ENCODE results near the gene DDAH2.

Gene DDAH2

GRCh38 chr6:31717499-31718222 is 11.4 kb downstream of the DDAH2 start:
- H3K36me3 ChIP-seq (ENCODE audit: insufficient read depth, insufficient read length, low read length) = no peaks in the 10 kb centered on the region
- no peak overlapping the region for H3K4me3 ChIP-seq (ENCODE audit: insufficient read length, low read depth)
- TF ChIP-seq SUZ12 (IDR thresholded peaks at IDR 0.05; ENCODE audit: extremely low read depth, insufficient read depth, insufficient read length) (no peak), ZNF274 (IDR thresholded peaks at IDR 0.05; ENCODE audit: low read depth, low read length) (no peak), YY1 (IDR thresholded peaks at IDR 0.05; ENCODE audit: insufficient read depth, insufficient read length) (no peak)
- DNase-seq (ENCODE audit: low read depth, low spot score) = no peak
- H3K4me1 ChIP-seq (ENCODE audit: insufficient read depth, insufficient read length) = peaks cover 6% of the 10 kb centered on the region
- H3K9me3 ChIP-seq (ENCODE audit: insufficient read depth, low read length) = no peaks in the 10 kb centered on the region
- no peaks in the 10 kb centered on the region for H3K27me3 ChIP-seq (ENCODE audit: insufficient read depth, insufficient read length)
- H3K9ac ChIP-seq (ENCODE audit: insufficient read length, low read depth) = no peak overlapping the region

DNA sequence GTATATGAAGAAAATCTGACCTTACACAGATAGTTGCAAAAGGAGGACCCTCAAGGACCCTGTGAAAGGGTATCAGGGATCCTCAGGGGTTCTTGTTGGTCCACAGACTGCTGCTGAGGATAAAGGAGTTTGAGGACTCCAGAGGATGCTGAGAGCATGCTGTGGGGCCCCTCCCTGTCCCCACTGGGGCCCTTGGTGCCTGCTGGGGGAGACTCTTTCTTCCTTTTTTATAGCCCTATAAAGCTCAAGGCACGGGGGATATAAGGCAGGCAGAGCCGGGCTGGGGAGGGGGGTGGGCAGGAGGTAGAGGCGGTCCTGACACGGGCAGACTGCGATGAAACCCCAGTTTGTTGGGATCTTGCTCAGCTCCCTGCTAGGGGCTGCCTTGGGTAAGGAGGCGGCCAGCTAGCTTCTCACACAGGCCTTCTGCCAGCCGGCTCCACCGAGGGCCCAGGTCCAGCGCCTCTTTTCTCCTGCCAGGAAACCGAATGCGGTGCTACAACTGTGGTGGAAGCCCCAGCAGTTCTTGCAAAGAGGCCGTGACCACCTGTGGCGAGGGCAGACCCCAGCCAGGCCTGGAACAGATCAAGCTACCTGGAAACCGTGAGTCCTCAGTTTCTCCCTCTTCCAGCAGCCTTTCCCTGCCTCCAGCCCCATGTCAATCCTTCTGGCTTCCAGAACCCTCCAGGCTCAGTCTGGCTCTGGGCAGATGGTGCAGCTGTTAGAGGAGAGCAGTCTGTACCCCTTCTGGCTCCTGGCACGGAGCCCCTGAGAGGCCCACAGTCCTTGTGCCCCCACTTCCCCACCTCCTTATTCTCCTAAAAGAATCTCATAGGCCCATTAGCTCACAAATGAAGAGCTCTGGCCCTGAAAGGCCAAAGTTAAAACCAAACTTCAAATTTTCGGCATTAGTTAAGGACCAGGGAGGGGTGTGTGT is 13.8 kb downstream of the DDAH2 start, which contains the start of gene LY6G6D:
LY6G6D (plus strand) TSS at position 327 of the 937 bp plus-strand sequence; CDS start at position 335, 8 bp downstream.
- Histone ChIP-seq H3K36me3 (ENCODE audit: insufficient read depth, insufficient read length, low read length) (no peaks in the 10 kb centered on the region), H3K9me3 (ENCODE audit: insufficient read depth, low read length) (no peaks in the 10 kb centered on the region), H3K4me3 (ENCODE audit: insufficient read length, low read depth) (no peak within 1 kb of the TSS), H3K9ac (ENCODE audit: insufficient read length, low read depth) (peak within 1 kb of the TSS; percentile 32), H3K27me3 (ENCODE audit: insufficient read depth, insufficient read length) (no peaks in the 10 kb centered on the region), H3K4me1 (ENCODE audit: insufficient read depth, insufficient read length) (peaks cover 6% of the 10 kb centered on the region)
- no peak for TF ChIP-seq YY1 (IDR thresholded peaks at IDR 0.05; ENCODE audit: insufficient read depth, insufficient read length)
- TF ChIP-seq SUZ12 (IDR thresholded peaks at IDR 0.05; ENCODE audit: extremely low read depth, insufficient read depth, insufficient read length) = no peak
- no peak for TF ChIP-seq ZNF274 (IDR thresholded peaks at IDR 0.05; ENCODE audit: low read depth, low read length)
- DNase-seq (ENCODE audit: low read depth, low spot score) = no peak

- no peaks in the 10 kb centered on the region for H3K27me3 ChIP-seq (ENCODE audit: insufficient read depth, insufficient read length)
- H3K9me3 ChIP-seq (ENCODE audit: insufficient read depth, low read length) = no peaks in the 10 kb centered on the region
- DNase-seq (ENCODE audit: low read depth, low spot score) = no peak
- no peaks in the 10 kb centered on the region for H3K36me3 ChIP-seq (ENCODE audit: insufficient read depth, insufficient read length, low read length)
- no peak for TF ChIP-seq ZNF274 (IDR thresholded peaks at IDR 0.05; ENCODE audit: low read depth, low read length)
- no peak for TF ChIP-seq SUZ12 (IDR thresholded peaks at IDR 0.05; ENCODE audit: extremely low read depth, insufficient read depth, insufficient read length)
- H3K4me3 ChIP-seq (ENCODE audit: insufficient read length, low read depth) = no peak overlapping the region
- H3K9ac ChIP-seq (ENCODE audit: insufficient read length, low read depth) = peak overlapping the region; percentile 32
- peaks cover 6% of the 10 kb centered on the region for H3K4me1 ChIP-seq (ENCODE audit: insufficient read depth, insufficient read length)
These were observed 15.0 kb downstream of the DDAH2 start for GRCh38 chr6:31713991-31714684.

- Histone ChIP-seq H3K36me3 (ENCODE audit: insufficient read depth, insufficient read length, low read length) (no peaks in the 10 kb centered on the region), H3K9me3 (ENCODE audit: insufficient read depth, low read length) (no peaks in the 10 kb centered on the region), H3K9ac (ENCODE audit: insufficient read length, low read depth) (no peak overlapping the region), H3K4me3 (ENCODE audit: insufficient read length, low read depth) (no peak overlapping the region), H3K27me3 (ENCODE audit: insufficient read depth, insufficient read length) (no peaks in the 10 kb centered on the region), H3K4me1 (ENCODE audit: insufficient read depth, insufficient read length) (peaks cover 6% of the 10 kb centered on the region)
- no peak for DNase-seq (ENCODE audit: low read depth, low spot score)
- TF ChIP-seq SUZ12 (IDR thresholded peaks at IDR 0.05; ENCODE audit: extremely low read depth, insufficient read depth, insufficient read length) (no peak), ZNF274 (IDR thresholded peaks at IDR 0.05; ENCODE audit: low read depth, low read length) (no peak), YY1 (IDR thresholded peaks at IDR 0.05; ENCODE audit: insufficient read depth, insufficient read length) (no peak)
These were observed 15.6 kb downstream of the DDAH2 start for GRCh38 chr6:31713465-31713864.

GRCh38 chr6:31712296-31712695 is 16.8 kb downstream of the DDAH2 start:
- no peak overlapping the region for H3K9ac ChIP-seq (ENCODE audit: insufficient read length, low read depth)
- no peak overlapping the region for H3K4me3 ChIP-seq (ENCODE audit: insufficient read length, low read depth)
- no peaks in the 10 kb centered on the region for H3K9me3 ChIP-seq (ENCODE audit: insufficient read depth, low read length)
- no peaks in the 10 kb centered on the region for H3K27me3 ChIP-seq (ENCODE audit: insufficient read depth, insufficient read length)
- peaks cover 6% of the 10 kb centered on the region for H3K4me1 ChIP-seq (ENCODE audit: insufficient read depth, insufficient read length)
- no peak for TF ChIP-seq SUZ12 (IDR thresholded peaks at IDR 0.05; ENCODE audit: extremely low read depth, insufficient read depth, insufficient read length)
- no peak for TF ChIP-seq YY1 (IDR thresholded peaks at IDR 0.05; ENCODE audit: insufficient read depth, insufficient read length)
- TF ChIP-seq ZNF274 (IDR thresholded peaks at IDR 0.05; ENCODE audit: low read depth, low read length) = no peak
- no peaks in the 10 kb centered on the region for H3K36me3 ChIP-seq (ENCODE audit: insufficient read depth, insufficient read length, low read length)
- no peak for DNase-seq (ENCODE audit: low read depth, low spot score)

DNA sequence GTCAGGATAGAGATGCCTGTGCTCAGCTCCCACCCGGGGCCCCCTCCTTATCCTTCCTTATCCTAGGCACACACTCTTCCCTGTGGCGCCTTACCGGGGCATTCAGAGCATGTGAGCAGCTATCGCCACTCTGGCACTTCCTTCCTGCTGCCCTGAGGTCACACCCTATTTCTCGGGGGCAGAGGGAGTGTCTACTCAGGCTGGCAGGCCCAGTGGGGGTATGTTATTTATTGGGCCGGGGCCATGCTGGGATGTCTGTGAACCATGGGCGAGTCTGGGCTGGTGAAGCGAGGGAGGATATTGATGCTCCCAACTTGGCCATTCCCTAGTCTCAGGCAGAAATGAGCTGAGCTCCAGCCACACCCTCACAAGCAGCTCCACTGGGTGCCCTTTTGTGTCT is 17.9 kb downstream of the DDAH2 start:
- H3K9ac ChIP-seq (ENCODE audit: insufficient read length, low read depth) = no peak overlapping the region
- DNase-seq (ENCODE audit: low read depth, low spot score) = no peak

More for the DNA sequence above, 17.9 kb downstream of the DDAH2 start:
- Histone ChIP-seq H3K9me3 (ENCODE audit: insufficient read depth, low read length) (no peaks in the 10 kb centered on the region), H3K4me3 (ENCODE audit: insufficient read length, low read depth) (no peak overlapping the region), H3K36me3 (ENCODE audit: insufficient read depth, insufficient read length, low read length) (no peaks in the 10 kb centered on the region), H3K4me1 (ENCODE audit: insufficient read depth, insufficient read length) (peaks cover 6% of the 10 kb centered on the region), H3K27me3 (ENCODE audit: insufficient read depth, insufficient read length) (no peaks in the 10 kb centered on the region)
- TF ChIP-seq SUZ12 (IDR thresholded peaks at IDR 0.05; ENCODE audit: extremely low read depth, insufficient read depth, insufficient read length) = no peak
- TF ChIP-seq YY1 (IDR thresholded peaks at IDR 0.05; ENCODE audit: insufficient read depth, insufficient read length) = no peak
- TF ChIP-seq ZNF274 (IDR thresholded peaks at IDR 0.05; ENCODE audit: low read depth, low read length) = no peak

All from NT2/D1 (cell line).